Body of pancreas (tissue), 4 donors: ENCODE measurements around the gene PRMT6. TPM values are rescaled to one million over a fixed set of nuclear protein-coding genes. Genes with fewer than 3 reads are reported as not detected.

Experiments used
- ATAC-seq: fragments of 150-250 bp; one replicate; pipeline ENCODE4 v1.9.1; 2016
- DNase-seq, 4 donors: peaks; one replicate each; pipeline ENCODE4 v3.0.0-alpha.2; 2019
- H3K27ac ChIP-seq, 4 donors: fragments of 200-600 bp; sonication (generic); 1 replicate in 3 of 4; 2 replicates in 1 of 4; pipeline versions ENCODE4 v1.5.1 to v1.6.1; 2016 to 2019; ENCODE audit warnings: mild to moderate bottlenecking in 1 of 4, mixed read lengths in 1 of 4, moderate library complexity in 1 of 4
- H3K27me3 ChIP-seq, 2 donors: fragments of 200-600 bp; sonication (generic); one replicate each; pipeline ENCODE4 v1.6.0; 2016; ENCODE audit warnings: mild to moderate bottlenecking in 1 of 2
- H3K36me3 ChIP-seq, 2 donors: fragments of 200-600 bp; sonication (generic); replicated peaks in 1 of 2; 2 replicates each; pipeline ENCODE4 v1.5.1; 2016; ENCODE audit warnings: low read depth in 2 of 2; ENCODE audit not compliant: insufficient read depth in 1 of 2
- H3K4me1 ChIP-seq: fragments of 200-600 bp; sonication (generic); one replicate; pipeline ENCODE4 v1.6.0; 2016
- H3K4me3 ChIP-seq, 2 donors: fragments of 200-600 bp; sonication (generic); 1 replicate in 1 of 2; 2 replicates in 1 of 2; pipeline ENCODE4 v1.5.1; 2016 to 2019
- H3K9me3 ChIP-seq, 3 donors: fragments of 200-600 bp; sonication (generic); 1 replicate in 2 of 3; 2 replicates in 1 of 3; pipeline ENCODE4 v1.5.1; 2016
- CTCF ChIP-seq, 7 experiments: fragments of 450-650 bp in 4 of 7; fragments of 200-600 bp in 3 of 7; sonication (generic) in 3 of 7; IDR thresholded peaks; one replicate each; pipeline ENCODE4 v1.5.1; 2016 to 2019; ENCODE audit warnings: antibody characterized with exemption in 7 of 7
- POLR2A ChIP-seq, 3 donors: fragments of 450-650 bp; IDR thresholded peaks; one replicate each; pipeline ENCODE4 v1.6.1; 2016; ENCODE audit warnings: antibody characterized with exemption in 3 of 3, mild to moderate bottlenecking in 2 of 3
- WGBS, 2 donors: methylation state at CpG; one replicate each; pipeline ENCODE4 v1.1.5; 2017; 5-methylcytosine and 5-hydroxymethylcytosine counted together
- intact Hi-C: fragments of 100-400 bp; cut with DNase I; formaldehyde crosslinking; loops from one replicate; pipeline ENCODE4 v1.15.1; 2023
- total RNA-seq, 2 donors: library from RNA; depleted of rRNA; stranded (reverse); fragments of >200 nt; gene quantifications; one replicate each; pipeline ENCODE4 v1.1.0, GENCODE V29; 2016

PRMT6 gene
- total RNA-seq: 1 to 10 TPM; 8.9 to 9.9 TPM

- DNase-seq (peak; percentile 81 to 87 (median 86)), ATAC-seq (peak; percentile 89)
- Histone ChIP-seq H3K9me3 (no peaks in the 10 kb centered on the region), H3K27ac (peak within 1 kb of the TSS; percentile 80 to 89 (median 85)), H3K36me3 (no peaks in the 10 kb centered on the region), H3K27me3 (no peaks in the 10 kb centered on the region), H3K4me3 (peak within 1 kb of the TSS; percentile 88 to 100), H3K4me1 (peaks cover 17% of the 10 kb centered on the region)
- 0% methylated on average over 27 to 73 of the region's 73 CpGs for WGBS, 2 donors
- intact Hi-C loops: no loop called here
- TF ChIP-seq POLR2A (IDR thresholded peaks at IDR 0.05) (peak; percentile 64 to 83 (median 71)), CTCF (IDR thresholded peaks at IDR 0.05) (peak in 1 of 7 experiments; percentile 12)
These were observed at the start of gene PRMT6 for GRCh38 chr1:107056426-107057196. TSS of gene PRMT6 (plus strand) at chr1:107056674. CDS start at chr1:107056716, 42 bp downstream.

- no peak overlapping the region for H3K27ac ChIP-seq
- no peaks in the 10 kb centered on the region for H3K36me3 ChIP-seq
- WGBS, 2 donors: 48 to 56% methylated on average over 3 of the region's 3 CpGs
- intact Hi-C loops: no loop called here
- H3K4me1 ChIP-seq: no peaks in the 10 kb centered on the region
- ATAC-seq (no peak), DNase-seq (no peak)
- TF ChIP-seq POLR2A (IDR thresholded peaks at IDR 0.05) (no peak), CTCF (IDR thresholded peaks at IDR 0.05) (no peak)
- H3K9me3 ChIP-seq: no peaks in the 10 kb centered on the region
- no peaks in the 10 kb centered on the region for H3K27me3 ChIP-seq
- H3K4me3 ChIP-seq: no peak overlapping the region
These were observed 47.2 kb upstream of the PRMT6 start for GRCh38 chr1:107009281-107009680.

GRCh38 chr1:107010582-107010981 is 45.9 kb upstream of the PRMT6 start:
- Histone ChIP-seq H3K4me1 (no peaks in the 10 kb centered on the region), H3K36me3 (no peaks in the 10 kb centered on the region), H3K27ac (no peak overlapping the region), H3K27me3 (no peaks in the 10 kb centered on the region), H3K9me3 (no peaks in the 10 kb centered on the region), H3K4me3 (no peak overlapping the region)
- ATAC-seq: no peak
- intact Hi-C loops: no loop called here
- 51 to 52% methylated on average over 3 of the region's 3 CpGs for WGBS, 2 donors
- TF ChIP-seq POLR2A (IDR thresholded peaks at IDR 0.05) (no peak), CTCF (IDR thresholded peaks at IDR 0.05) (no peak)
- DNase-seq: no peak

GRCh38 chr1:107016376-107016978 is 40.0 kb upstream of the PRMT6 start:
- H3K4me3 ChIP-seq: no peak overlapping the region
- ATAC-seq (no peak), DNase-seq (no peak)
- TF ChIP-seq CTCF (IDR thresholded peaks at IDR 0.05): no peak
- TF ChIP-seq POLR2A (IDR thresholded peaks at IDR 0.05): no peak
- no peaks in the 10 kb centered on the region for H3K4me1 ChIP-seq
- no peaks in the 10 kb centered on the region for H3K27me3 ChIP-seq
- H3K27ac ChIP-seq: no peak overlapping the region
- no peaks in the 10 kb centered on the region for H3K36me3 ChIP-seq
- intact Hi-C loops: no loop called here
- 48 to 51% methylated on average over 3 of the region's 3 CpGs for WGBS, 2 donors
- H3K9me3 ChIP-seq: no peaks in the 10 kb centered on the region
